Activated CD8-positive, alpha-beta memory T cell treated with anti-CD3 and anti-CD28 coated beads, Interleukin-2, amount 50 U/mL, for 48 hours (primary cell): ENCODE measurements around the gene CITED1.

Experiments
- DNase-seq: peaks from one replicate; pipeline ENCODE4 v3.0.0-alpha.2; 2020

The CITED1 gene

GRCh38 chrX:72308566-72309296 is 3.0 kb upstream of the CITED1 start:
- DNase-seq, result peak; percentile 48

- no peak for DNase-seq
Measured at GRCh38 chrX:72308209-72308565, 2.5 kb upstream of the CITED1 start.

DNA sequence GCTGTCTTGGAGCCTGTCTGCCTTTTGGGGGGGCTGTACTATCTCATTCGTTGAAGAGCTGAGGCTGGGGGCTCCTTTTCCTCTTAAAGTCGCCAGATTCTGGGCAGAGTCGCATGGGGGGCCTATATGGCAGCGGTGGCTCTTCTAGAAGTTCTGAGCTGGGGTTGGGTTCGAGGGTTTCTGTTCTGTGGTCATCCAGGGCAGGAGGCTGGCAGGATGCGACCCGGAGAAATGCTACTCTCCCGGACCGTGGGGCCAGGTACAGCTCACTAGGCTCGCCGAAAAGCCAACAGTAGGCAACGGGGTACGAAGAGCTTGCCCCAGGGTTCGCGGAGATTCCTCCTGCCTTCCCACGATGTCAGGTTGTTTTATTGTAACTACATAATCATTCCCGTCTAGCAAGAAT is 1.9 kb upstream of the CITED1 start:
- peak; percentile 48 for DNase-seq

- DNase-seq, result peak; percentile 52
Measured at GRCh38 chrX:72306851-72307645, 1.3 kb upstream of the CITED1 start.

GRCh38 chrX:72306085-72306801 is 529 bp upstream of the CITED1 start:
- DNase-seq, result no peak

- no peak for DNase-seq
Measured at GRCh38 chrX:72304877-72305276, 837 bp downstream of the CITED1 start.

DNA sequence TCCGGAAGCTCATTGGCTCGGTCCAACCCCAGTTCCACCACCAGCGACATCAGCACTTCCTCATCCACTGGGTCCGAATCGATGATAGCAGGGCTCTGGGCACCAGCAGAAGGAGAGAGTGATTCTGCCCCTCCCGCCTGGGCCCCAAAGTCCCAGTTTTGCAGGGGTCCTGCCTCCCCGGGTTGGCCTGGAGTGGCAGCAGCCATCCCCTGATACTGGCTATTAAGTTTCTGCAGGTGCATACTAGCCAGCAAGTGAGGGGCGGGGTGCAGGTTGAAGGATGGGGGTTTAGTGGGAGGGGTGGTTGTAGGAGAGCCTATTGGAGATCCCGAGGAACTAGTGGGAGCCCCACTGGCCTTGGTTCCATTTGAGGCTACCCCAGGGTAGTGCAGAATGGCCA is 3.9 kb downstream of the CITED1 start:
- DNase-seq, result no peak

DNA sequence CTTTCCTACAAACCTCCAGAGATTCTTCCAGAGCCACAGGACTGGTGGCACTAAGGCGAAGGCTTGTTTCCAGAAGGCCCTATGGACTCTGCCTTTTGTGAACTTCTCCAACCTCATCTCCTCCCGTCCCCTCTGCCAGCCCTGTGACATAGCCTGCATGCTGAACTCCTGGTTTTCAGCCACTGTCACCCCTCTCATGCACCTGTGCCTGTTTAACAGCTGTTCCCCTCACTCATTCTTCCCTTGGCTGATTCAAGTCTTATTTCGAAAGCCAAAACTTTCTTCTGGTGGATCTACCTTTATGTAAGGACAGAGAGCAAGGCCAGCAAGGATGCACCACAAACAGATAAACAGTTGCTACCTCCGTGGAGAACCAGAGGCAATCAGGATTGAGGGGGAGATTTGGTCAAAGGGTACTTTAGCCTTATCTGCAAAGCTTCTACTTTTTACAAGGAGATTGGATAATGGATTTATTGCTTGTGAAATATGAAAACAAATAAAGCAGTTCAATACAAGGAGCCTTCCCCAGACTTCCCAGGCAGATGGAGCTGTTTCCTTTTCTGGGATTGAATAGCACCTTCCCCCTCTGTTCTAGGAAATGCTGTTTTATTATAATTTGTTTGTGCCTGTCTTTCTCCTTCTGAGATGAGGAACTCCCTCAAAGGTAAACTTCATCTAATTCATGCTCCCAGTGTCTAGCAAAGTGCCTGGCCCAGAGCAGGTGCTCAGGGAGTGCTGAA is 5.7 kb downstream of the CITED1 start:
- DNase-seq, result no peak

DNA sequence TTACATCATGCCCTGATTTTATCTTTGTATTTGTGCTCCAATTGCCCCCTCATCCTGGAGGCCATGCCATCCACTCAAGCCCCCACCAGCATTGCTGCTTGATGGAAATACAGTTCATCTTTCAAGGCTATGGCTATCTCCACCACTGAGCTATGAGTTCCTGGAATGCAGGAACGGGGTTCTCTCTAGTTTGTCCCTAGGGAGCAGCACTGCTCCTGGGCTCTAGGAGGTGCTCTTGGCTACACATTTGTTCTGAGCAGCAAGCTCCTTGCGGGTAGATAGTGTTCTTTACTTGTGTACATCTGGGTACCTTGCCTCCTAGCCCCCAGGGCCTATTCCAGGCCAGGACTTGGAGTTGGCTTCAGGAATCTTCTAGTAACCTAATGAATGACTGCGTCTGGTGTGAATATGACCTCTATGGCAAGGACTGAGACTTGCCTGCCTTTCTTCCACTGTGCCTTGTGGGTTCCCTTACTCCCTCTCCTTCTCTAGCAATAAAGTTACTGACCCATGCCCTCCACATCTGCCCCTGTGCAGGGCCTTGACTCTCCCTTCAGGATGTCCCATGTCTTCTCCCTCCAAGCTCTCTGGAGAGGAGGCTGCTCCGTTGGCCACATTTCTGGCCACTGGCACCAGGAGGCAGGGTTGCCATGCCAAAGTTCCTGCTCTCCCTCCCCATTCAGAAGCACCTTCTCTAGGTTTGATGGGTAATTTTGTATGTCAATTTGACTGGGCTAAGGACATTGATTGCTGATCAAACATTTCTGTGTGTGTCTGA is 7.6 kb downstream of the CITED1 start:
- DNase-seq, result no peak

- DNase-seq, result no peak
Measured at GRCh38 chrX:72296991-72297390, 8.7 kb downstream of the CITED1 start.

DNA sequence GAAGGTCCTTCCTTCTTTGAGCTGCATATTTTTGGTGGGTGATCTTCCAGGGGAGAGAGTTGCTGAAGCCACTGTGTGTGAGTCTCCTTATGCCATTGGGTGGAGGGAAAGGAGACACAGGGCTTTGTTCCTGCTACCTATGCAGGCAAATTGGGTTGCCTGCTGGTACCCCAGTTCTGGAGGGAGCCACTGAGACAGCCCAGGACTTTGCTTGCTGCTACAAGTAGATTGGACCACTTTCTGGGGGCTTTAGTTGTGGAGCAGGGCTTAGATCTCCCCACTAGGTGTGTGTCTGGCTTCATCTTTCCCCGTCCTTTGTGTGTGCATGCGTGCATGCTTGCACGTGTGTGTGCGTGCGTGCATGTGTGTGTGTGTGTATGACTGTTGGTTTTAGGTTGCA is 10.0 kb downstream of the CITED1 start:
- DNase-seq, result no peak

DNA sequence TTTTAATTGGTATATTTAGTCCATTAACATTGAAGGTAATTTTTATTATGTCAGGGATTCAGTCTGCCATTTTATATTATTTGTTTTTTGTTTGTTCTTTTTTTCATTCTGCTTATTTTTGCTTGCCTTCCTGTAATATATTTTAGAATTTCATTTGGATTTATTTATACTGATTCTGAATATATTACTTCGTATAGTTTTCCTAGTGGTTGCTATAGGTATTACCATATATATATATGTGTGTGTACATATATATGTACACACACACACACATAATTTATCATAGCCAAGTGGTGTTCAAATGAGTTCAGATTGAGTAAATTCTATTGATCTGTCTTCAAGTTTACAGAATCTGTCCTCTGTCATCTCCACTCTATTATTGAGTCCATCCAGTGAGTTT is 11.2 kb downstream of the CITED1 start:
- DNase-seq, result no peak

DNA sequence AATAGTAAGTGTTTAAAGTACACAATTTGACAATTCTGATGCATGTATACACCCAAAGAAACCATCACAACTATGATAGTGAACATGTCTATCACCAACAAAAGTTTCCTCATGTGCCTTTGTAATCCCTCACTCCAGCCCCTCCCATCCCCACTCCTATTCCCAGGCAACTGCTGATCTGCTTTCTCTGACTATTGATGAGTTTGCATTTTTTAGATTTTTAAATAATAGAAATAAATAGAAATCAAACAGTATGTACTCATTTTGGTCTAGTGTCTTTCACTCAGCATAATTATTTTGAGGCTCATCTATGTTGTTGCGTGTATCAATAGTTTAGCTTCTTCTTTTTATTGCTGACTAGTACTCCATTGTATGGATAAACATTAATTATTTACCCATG is 23.4 kb downstream of the CITED1 start:
- no peak for DNase-seq

DNA sequence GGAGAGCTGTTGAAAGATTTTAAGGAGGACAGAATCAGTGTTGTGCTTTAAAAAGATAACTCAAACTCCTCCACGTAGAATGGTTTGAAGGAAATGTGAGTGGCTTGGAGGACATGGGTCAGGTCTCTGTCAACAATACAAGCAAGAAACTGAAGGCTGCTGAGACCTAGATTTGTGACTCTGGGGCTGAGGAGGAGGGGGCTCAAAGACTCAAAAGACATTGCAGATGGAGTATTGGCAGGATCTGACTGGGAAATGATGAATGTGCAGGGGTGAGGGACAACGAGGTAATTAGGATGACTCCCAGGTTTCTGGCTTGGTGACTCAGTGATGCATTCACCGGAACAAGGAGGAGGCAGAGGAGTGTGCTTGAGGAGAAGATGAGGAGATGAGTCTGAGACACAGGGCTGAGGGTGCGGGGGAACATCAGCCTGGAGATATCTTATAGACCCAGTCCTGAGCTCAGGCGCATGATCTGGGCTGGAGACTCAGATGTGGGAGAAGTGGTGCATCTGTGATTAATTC is 25.3 kb downstream of the CITED1 start:
- no peak for DNase-seq

- no peak for DNase-seq
Measured at GRCh38 chrX:72276478-72276953, 29.2 kb downstream of the CITED1 start.

DNA sequence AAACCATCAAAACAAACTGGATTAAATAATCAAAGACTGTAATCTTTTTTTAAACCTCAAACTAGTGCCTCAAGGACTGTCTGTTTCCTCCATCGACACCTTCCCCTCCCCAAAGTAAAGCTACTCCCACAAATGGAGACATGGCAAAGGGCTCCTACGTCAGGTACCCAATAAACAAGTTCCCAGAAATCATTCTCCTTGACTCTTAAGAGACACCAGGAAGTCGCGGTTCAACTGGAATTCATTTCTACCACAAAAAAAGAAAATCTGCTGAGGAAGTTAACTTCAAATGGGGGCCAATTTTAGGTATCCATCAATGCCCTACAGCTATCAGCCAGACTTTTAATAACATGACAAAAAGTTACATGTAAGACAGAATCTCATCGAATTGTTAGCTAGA is 31.2 kb downstream of the CITED1 start:
- DNase-seq, result no peak

DNA sequence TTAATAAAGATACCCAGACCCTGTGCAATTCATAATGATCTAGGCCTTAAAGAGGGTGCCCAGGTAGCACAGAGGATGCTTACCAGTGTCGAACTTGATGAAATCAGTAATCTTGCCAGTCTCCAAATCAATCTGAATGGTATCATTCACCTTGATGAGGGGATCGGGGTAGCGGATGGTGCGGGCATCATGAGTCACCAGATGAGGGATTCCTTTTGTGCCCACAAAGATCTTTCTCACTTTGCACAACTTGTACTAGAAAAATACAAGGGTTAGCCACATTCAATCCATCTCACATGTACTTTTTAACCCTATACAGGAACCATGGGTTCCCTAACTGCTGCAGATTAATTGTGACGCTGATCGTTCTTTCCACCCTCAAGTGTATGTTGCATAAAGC is 32.0 kb downstream of the CITED1 start:
- DNase-seq, result no peak

DNA sequence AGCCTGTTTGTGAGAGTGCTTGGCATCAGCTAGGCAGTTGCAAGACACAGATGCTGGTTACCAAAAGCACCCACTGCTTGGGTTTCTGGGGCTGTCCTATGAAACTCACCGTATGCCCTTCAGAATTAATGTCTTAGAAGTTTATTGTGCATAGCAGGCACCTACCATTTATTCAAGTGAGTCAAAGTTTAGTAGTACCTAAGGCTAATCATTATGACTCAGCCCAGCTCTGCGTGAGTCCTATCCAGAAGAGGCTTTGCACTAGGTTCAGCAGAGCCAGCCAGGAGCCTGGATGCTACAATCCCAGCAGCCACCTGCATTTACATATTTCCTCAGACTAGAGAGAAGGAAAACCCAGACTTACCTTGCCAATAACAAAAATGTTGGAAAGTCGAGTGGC is 32.8 kb downstream of the CITED1 start:
- no peak for DNase-seq

DNA sequence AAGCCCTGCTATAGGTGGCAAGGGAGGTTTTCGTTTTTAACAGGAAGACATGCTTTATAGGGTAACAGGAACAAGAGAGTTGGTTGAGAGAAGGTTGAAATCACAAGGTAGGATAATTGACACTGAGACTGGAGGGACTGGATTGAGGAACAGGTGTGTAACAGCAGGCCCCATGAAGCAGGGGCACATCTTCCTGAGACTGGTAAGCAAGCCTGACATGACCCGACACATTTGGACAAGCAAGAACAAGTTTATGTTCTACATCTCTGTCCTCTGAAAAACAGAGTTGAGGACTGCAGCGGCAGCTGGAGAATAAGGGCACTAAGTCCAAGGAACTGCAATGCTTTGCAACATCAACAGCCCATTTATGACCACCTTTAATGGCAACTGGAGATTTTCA is 33.9 kb downstream of the CITED1 start:
- no peak for DNase-seq

DNA sequence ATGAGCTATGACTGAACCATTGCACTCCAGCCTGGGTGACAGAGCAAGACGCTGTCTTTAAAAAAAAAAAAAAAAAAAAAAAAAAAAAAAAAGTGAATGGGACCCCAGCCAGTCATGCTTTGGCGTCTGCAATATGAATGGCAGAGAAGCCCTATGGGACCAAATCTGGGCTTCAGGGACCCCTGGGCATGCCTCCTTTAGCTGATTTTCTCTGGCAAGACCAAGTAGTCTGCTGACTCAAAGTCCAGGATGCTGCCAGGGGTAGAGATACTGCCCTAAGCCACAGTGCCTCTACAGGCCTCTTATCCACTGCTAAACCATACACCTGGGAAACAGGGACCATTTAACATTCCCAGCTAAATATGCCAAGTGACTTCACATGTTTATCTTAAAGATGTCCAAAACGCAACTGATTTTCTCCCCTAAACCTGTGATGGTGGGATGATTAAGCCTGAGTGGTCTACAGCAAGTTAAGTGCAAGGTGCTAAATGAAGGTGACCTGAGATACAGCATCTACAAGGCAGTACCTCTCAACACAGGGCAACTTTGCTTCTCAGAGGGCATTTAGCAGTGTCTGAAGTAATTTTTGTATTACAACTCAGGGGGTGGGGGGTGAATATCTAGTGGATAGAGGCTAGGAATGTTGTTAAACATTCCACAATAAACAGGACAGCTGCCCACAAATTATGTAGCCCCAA is 34.5 kb downstream of the CITED1 start:
- no peak for DNase-seq

GRCh38 chrX:72270316-72270866 is 35.3 kb downstream of the CITED1 start:
- DNase-seq, result no peak
